Progenitor cell of endocrine pancreas (in vitro differentiated cells): ENCODE results near the gene MFRP. TPM values are rescaled to one million over a fixed set of nuclear protein-coding genes. Genes with fewer than 3 reads are reported as not detected.

Experiments
- DNase-seq: peaks from one replicate; pipeline ENCODE4 v3.0.0; 2021; ENCODE audit warnings: low spot score; ENCODE audit not compliant: unreplicated experiment
- H3K27ac Mint-ChIP-seq: 2 replicates; pipeline ENCODE4 v1.8.0; 2021; ENCODE audit warnings: mild to moderate bottlenecking, moderate library complexity, mixed read lengths
- H3K27me3 Mint-ChIP-seq: 2 replicates; pipeline ENCODE4 v1.8.0; 2021; ENCODE audit warnings: mixed read lengths
- H3K36me3 Mint-ChIP-seq: 2 replicates; pipeline ENCODE4 v1.8.0; 2022; ENCODE audit warnings: mixed read lengths; ENCODE audit not compliant: insufficient read depth
- H3K4me1 Mint-ChIP-seq: 2 replicates; pipeline ENCODE4 v1.8.0; 2021; ENCODE audit warnings: low read depth, mixed read lengths
- H3K4me3 Mint-ChIP-seq: 2 replicates; pipeline ENCODE4 v1.8.0; 2021; ENCODE audit warnings: low read depth, mild to moderate bottlenecking, moderate library complexity, mixed read lengths
- H3K9me3 Mint-ChIP-seq: 2 replicates; pipeline ENCODE4 v1.8.0; 2021; ENCODE audit warnings: low read depth, mixed read lengths
- CTCF ChIP-seq: fragments of 200-600 bp; sonication (generic); IDR thresholded peaks from one replicate; pipeline ENCODE4 v1.5.0; 2021; ENCODE audit warnings: antibody characterized with exemption, mild to moderate bottlenecking; ENCODE audit not compliant: unreplicated experiment
- total RNA-seq: library from RNA; stranded (reverse); gene quantifications from 2 replicates; pipeline ENCODE4 v1.2.1, GENCODE V29; 2021

Gene MFRP
- total RNA-seq, 1 donor from 2014 or later: not detected

GRCh38 chr11:119356349-119357031 lies 10.0 kb upstream of the MFRP start:
- peak; percentile 89 for TF ChIP-seq CTCF
- Mint-ChIP-seq H3K36me3 (no peaks in the 10 kb centered on the region), H3K27me3 (peaks cover 32% of the 10 kb centered on the region), H3K9me3 (no peaks in the 10 kb centered on the region), H3K27ac (no peak overlapping the region), H3K4me3 (peak overlapping the region; percentile 80), H3K4me1 (peaks cover 16% of the 10 kb centered on the region)
- peak; percentile 58 for DNase-seq

- peaks cover 38% of the 10 kb centered on the region for H3K27me3 Mint-ChIP-seq
- H3K4me3 Mint-ChIP-seq: no peak overlapping the region
- no peak for DNase-seq
- H3K4me1 Mint-ChIP-seq: peaks cover 8% of the 10 kb centered on the region
- no peak for TF ChIP-seq CTCF
- no peaks in the 10 kb centered on the region for H3K9me3 Mint-ChIP-seq
- H3K36me3 Mint-ChIP-seq: no peaks in the 10 kb centered on the region
- H3K27ac Mint-ChIP-seq: no peak overlapping the region
Observed at GRCh38 chr11:119355091-119355843, 8.8 kb upstream of the MFRP start.

GRCh38 chr11:119352857-119353260 lies 6.4 kb upstream of the MFRP start:
- no peak for DNase-seq
- Mint-ChIP-seq H3K27ac (no peak overlapping the region), H3K9me3 (no peaks in the 10 kb centered on the region), H3K4me3 (no peak overlapping the region), H3K36me3 (no peaks in the 10 kb centered on the region), H3K4me1 (peaks cover 8% of the 10 kb centered on the region), H3K27me3 (peaks cover 39% of the 10 kb centered on the region)
- TF ChIP-seq CTCF: no peak

- H3K27me3 Mint-ChIP-seq: peaks cover 44% of the 10 kb centered on the region
- no peaks in the 10 kb centered on the region for H3K36me3 Mint-ChIP-seq
- no peak for TF ChIP-seq CTCF
- DNase-seq: no peak
- H3K4me1 Mint-ChIP-seq: peaks cover 3% of the 10 kb centered on the region
- no peaks in the 10 kb centered on the region for H3K9me3 Mint-ChIP-seq
- no peak overlapping the region for H3K4me3 Mint-ChIP-seq
- no peak overlapping the region for H3K27ac Mint-ChIP-seq
Observed at GRCh38 chr11:119351232-119351631, 4.7 kb upstream of the MFRP start.

- TF ChIP-seq CTCF: no peak
- Mint-ChIP-seq H3K27ac (no peak overlapping the region), H3K4me1 (peaks cover 3% of the 10 kb centered on the region), H3K27me3 (peaks cover 39% of the 10 kb centered on the region), H3K9me3 (no peaks in the 10 kb centered on the region), H3K36me3 (no peaks in the 10 kb centered on the region), H3K4me3 (no peak overlapping the region)
- no peak for DNase-seq
Observed at GRCh38 chr11:119350302-119350701, 3.8 kb upstream of the MFRP start.
